Measurements from ENCODE around the gene CCDC197.

The CCDC197 gene

GRCh38 chr14:94001501-94002396 is 4.6 kb downstream of the CCDC197 start:
- DNase-seq = peak; percentile 90

DNA sequence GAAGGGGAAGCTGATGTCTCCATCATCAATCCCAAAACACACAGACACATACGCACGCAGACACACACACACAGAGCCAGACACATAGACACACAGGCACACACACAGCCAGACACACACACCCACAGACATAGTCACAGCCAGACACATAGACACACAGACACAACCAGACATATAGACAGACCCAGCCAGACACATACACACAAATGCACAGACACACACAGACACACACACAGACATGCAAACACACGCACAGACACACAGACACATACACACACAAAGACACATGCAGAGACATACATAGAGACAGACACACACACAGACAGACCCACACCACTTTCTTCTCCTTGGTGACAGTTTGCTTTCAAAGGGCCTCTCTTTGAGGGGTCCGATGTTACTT is 6.3 kb downstream of the CCDC197 start:
- DNase-seq = no peak

- no peak for DNase-seq
Measured at GRCh38 chr14:94004015-94004414, 6.9 kb downstream of the CCDC197 start.

GRCh38 chr14:94005324-94006073 is 8.4 kb downstream of the CCDC197 start:
- DNase-seq = no peak

GRCh38 chr14:94008234-94008633 is 11.1 kb downstream of the CCDC197 start:
- DNase-seq = no peak

DNA sequence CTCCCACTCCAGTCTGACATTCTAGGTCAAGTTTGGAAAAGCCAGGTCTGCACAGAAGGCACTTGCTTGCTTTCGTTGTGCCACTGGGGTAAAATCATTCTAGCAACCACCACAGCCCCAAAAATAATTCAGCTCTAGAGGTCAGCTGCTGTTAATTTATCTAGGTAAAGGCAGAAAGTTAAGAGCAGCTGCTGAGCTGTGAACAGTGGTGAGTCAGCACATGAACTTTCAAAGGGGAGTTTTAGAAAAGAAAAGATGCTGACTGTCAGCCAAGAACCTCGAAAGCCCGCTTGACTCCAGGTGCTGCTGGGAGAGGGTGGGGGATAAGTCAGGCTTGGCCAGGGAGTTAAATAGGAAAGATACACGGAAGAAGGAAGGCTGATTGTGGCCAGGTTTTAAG is 12.7 kb downstream of the CCDC197 start:
- no peak for DNase-seq

DNA sequence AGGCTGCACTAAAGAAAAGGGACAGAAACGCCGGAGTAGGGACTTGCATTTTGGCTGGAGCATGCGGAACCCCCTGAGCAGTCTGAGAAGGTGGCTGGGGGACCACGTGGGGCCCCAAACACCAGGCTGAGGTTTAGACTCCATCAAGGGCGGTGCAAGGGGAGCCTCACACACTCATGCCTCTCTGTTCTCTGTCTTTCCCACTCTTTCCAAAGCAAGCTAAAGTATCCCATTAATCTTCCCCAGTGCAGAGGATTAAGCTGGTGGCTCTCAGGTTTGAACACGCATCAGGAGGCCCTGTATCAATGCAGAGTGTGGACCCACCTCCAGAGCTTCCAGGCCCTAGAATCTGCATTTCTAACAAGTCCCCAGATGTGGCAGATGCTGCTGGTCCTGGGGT is 13.5 kb downstream of the CCDC197 start:
- DNase-seq = no peak

- no peak for DNase-seq
Measured at GRCh38 chr14:94011795-94012194, 14.7 kb downstream of the CCDC197 start.

DNA sequence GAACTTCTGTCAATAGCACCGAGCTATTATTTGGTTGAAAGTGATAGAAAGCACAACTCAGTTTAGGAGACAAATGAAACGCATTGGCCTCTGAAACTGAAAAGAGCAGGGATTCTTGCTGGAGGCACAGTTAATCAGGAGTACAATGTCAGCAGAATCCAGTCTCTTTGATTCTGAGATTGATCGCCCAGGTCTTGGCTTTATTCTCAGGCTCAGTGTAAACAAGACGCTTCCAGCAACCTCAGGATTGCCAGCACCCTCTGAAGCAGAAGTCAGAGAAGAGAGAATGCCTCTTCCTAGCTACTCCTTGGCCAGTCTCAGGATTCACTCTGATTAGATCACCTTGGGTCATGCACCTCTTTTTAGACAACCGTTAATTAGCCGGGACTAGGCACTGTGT is 17.3 kb downstream of the CCDC197 start:
- no peak for DNase-seq

GRCh38 chr14:94015223-94015622 is 18.1 kb downstream of the CCDC197 start:
- no peak for DNase-seq

GRCh38 chr14:94016446-94016976 is 19.4 kb downstream of the CCDC197 start:
- no peak for DNase-seq

GRCh38 chr14:94018308-94018707 is 21.2 kb downstream of the CCDC197 start:
- DNase-seq = no peak

DNA sequence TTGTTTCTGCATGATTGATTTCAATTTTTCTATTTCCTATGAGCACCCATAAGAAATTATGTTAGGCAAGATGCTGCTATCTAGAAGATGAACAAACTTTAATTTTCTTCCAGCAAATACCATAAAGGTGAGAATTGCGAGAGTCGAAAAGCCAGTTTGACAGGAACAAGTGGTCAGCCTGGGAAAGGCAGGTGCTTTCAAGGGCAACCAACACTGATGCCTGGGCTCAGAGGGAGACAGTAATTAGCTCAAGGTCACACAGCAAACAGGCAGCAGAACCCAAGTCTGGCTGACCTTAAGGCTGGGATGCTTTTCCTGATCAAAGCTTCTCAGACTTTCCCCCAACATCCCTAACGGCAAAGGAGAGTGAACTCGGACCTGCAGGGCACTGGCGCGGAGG is 22.2 kb downstream of the CCDC197 start:
- DNase-seq = no peak

DNA sequence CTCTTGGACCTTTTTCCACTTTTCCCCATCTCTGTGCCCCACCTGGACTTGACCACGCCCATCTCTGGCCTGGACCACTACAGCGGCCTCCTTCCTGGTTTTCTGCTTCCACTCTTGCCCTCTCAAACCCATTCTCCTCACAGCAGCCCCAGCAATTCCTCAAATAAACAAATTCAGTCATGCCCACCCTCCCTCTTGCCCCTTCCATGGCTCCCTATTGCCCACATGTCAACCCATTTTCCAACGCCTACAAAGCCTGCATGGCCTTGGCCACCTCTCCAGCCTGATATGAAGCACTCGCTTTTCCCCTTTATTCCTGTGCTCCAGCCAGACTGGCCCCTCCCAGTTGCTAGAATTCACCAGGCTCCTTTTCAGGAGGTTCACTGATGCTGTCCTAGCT is 23.2 kb downstream of the CCDC197 start:
- no peak for DNase-seq

DNA sequence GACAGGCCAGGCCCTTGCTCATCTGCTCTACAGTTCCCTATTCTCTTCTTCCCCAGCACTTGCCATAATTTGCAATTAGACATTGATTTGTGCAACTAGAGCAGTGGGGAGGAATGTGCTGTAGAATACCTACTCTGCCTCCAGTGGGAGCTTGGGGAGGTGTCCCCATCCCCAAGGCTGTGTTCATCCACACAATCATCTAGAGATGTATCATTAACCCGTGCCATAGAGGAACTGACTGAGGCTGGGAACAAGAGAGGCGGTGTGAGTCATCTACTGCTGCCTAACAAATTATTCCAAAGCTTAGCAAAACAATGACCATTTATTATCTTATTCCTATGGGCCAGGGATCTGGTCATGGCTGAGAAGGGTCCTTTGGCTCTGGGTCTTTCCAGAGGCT is 23.9 kb downstream of the CCDC197 start:
- no peak for DNase-seq

DNA sequence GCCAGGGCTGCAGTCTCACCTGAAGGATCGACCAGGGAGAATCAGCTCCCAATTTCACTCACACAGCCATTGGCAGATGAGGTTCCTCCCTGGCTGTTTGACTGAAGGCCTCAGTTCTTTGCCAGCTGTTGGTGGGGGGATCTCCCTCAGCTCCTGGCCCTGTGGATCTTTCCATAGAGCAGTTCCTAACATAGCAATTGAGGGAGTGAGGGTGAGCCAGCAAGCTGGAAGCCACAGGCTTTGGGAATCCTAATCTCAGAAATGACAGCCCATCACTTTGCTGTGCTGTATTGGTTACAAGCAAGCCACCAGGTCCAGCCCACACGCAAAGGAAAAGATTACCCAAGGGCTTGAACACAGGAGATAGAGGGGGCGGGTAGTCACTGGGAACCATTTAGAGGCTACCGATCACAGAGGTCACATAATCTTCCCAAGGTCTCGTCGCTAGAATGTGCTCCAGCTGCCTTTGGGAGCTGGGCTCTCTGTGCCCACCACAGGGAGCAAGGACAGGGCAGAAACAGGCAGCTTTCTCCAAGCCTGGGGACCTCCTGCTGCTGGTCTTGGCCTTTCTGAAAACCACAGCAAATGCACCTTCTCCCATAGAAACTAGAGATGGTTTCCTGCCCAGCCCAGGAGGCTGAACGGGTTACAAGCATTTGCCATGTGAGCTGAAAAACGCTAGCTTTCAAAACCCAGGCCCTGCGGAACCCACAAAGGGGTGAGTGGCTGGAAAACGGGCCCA is 24.5 kb downstream of the CCDC197 start:
- no peak for DNase-seq

DNA sequence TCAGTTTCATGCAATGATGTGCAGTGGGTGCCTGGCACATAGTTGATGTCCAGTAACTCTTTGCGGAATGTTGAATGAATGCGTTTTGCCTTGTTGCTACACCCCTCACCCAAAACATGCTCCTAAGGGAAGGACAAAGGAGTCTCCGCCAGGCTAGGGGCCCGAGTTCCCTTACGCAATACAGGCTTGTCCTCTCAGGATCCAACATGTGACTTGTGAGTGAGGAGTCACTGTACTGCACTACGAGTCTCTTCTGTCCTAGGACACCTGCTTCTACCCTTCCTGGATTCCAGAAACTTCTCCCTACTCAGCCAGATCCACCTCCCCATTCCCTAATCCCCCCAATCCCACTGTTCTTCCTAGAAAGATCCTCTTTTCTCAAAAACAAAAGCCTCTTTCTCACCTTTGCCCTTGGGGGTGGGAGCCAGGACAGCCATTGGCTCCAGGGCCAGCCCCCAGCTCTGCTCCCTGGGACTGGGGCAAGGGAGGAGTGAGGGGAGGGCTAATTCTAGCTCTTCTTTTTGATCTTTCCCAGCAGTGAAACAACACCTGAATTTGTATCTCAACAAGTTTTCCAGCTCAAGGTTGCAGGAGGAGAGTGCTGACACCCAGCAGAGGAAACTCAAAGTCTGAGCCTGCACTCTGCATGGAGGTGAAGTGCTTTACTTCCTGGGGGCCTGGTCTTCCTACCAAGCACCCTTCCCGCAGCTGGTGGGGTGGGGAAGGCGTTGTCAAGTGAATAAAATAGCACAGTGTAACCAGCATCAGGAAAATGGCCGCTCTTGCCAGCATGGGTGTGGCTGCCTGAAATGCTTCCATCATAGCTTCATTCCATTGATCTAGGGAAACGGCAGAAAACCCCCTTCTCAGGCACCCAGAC is 25.7 kb downstream of the CCDC197 start:
- DNase-seq = no peak

- DNase-seq = no peak
Measured at GRCh38 chr14:94024549-94024948, 27.4 kb downstream of the CCDC197 start.

DNA sequence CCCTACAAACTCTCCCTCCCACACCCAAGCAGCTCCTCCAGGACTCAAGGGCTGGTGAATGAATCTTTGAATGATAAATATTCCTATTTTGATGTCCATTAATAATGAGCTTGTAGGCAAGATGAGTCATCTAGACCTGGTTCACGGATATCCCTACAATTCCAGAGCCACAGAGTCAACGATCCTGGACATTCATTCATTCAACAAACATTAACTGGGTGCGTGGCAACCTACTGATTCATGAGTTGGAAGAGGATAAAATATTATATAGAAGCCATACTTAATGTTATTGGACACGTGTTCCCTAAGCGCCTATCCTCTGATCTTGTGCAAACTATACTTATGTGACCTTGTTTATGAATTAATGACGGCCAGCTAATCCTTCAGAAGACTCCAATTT is 28.6 kb downstream of the CCDC197 start:
- DNase-seq = no peak

DNA sequence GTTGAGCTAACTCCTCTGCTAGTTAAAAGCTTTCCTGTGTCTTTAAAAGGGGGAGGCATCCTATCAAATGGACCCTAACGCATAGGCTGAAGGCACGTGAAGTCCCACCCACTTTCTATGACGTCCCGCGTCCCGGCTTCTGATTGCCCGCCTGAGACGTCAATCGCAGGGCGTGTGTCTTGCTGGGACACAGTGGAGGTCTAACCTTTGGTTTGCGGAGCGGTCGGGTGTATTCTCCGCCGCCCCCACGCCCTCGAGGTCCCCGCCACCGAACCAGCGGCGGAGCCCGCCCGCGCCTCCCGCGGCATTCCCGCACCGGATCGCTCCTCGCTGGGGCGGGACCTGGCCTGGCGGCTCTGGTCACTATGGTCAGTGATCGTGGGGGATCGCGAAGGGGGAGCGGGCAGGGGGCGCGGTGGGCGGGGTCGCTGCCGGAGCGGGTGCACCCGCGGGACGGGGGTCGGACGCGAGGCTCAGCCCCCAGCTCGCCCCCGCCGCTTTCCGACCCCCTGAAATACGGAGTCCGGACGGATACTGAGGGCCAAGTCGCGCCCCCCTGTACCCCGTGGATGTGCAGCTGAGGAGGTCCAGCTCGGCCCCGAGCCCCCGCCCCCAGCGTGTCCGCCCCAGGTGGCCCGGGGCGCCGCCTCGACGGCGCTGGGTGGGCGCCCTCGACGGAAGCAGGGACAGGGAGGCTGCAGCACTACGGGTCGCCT is 29.2 kb downstream of the CCDC197 start, which contains the start of gene OTUB2:
TSS of gene OTUB2 (plus strand) at position 168 of the 716 bp plus-strand sequence. CDS start at position 366, 198 bp downstream.
- peak; percentile 100 for DNase-seq

- DNase-seq = no peak
Measured at GRCh38 chr14:94026889-94027469, 29.9 kb downstream of the CCDC197 start.
